ENCODE measurements around the gene CGB3. TPM values are rescaled to one million over a fixed set of nuclear protein-coding genes. Genes with fewer than 3 reads are reported as not detected.
"Not testable (repeated sequence)": the region's sequence is repeated elsewhere in the genome, so short reads cannot be mapped to it uniquely, and the experiment has no call there.

The CGB3 gene
- 0.79 TPM for polyA plus RNA-seq (2013, experiment 1 of 2; ENCODE audit: insufficient read length)
- polyA plus RNA-seq (2013, experiment 2 of 2; ENCODE audit: insufficient read length), result not detected

DNA sequence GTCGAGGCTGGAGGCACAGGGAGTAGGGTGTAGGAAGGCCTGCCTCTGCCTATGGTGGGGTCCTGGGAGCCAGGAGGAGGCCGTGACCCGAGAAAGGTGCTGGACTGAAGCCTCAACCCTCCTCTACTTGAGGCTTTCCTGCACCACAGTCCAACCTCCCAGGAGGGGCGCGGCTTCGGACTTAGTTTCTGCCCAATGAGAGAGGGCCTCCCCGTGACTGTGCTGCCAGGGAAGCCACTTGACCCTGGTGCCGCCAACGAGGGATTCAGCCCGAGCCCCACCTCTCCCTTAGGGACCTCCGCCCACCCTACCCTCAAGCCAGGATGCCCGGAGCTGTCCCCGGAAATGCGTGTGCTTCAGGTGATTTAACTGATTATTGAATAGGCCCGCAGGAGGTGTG, at the start of gene CGB3:
Gene CGB3 (minus strand): TSS at position 101 of the 400 bp plus-strand sequence. CDS start 362 bp downstream, outside the sequence.
- DNase-seq, result not testable (repeated sequence)

DNA sequence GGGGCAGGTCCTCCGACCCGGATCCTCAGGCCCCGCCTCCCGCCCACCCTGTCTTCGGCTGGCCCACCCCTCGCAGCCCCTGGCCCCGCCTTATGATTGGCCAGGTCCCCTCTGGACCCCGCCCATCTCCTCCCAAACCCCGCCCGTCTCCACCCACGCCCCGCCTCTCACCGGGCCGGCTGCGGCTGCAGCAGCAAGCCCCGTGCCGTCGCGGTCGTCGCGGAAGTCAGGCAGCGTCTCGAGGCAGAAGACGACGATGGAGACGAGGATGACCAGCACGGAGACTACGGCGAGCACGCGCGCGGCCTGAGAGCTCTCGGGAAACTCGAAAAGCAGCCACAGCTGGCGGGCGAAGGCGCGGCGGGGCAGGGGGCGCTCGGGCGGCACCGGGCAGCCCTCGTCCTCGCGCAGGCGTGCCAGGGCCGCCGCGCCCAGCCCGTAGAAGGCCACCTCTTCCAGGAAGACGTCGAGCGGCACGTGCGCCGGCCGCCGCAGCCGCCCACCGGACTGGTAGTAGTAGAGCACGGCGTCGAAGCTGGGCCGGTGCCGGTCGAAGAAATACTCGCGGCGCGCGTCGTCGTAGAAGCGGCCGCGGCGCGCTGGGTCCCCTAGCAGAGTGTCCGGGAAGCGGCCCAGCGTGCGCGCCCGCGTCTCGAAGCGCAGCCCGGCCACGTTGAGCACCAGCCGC, 47.9 kb upstream of the CGB3 start:
- peak; percentile 11 for DNase-seq

DNA sequence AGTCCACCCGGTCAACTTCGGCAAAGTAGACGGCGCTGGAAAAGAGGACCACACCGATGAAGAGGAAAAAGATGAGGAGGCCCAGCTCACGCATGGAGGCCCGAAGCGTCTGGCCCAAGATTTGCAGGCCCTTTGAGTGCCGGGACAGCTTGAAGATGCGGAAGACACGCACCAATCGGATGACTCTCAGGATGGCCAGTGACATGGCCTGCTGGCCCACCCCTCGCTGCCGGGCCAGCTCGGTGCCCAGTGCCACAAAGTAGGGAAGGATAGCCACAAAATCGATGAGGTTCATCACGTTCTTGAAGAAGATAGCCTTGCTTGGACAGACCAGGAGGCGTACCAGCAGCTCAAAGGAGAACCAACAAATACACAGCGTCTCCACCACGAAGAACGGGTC, 46.3 kb upstream of the CGB3 start:
- no peak for DNase-seq

- no peak for DNase-seq
Observed at GRCh38 chr19:49069026-49069425, 44.9 kb upstream of the CGB3 start.

DNA sequence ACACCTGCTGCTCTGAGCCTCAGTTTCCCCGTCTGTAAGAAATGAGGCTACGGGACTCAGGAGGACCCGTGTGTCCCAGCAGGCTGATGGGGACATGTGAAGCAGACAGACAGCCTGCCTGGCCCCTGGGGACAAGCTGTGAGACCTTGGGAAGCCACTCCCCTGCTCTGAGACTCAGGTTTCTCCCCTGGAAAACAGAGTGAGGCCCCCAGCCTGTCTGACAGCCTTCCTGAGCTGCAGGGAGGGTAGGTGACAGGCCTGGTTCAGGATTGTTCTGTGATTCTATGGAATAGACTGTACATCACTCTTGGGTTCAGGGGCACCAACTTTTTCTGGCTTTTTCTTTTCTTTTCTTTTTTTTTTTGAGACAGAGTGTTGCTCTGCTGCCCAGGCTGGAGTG, 43.4 kb upstream of the CGB3 start:
- DNase-seq, result no peak

GRCh38 chr19:49065905-49066512, 41.9 kb upstream of the CGB3 start:
- DNase-seq, result no peak

GRCh38 chr19:49064768-49065611, 40.9 kb upstream of the CGB3 start, which contains the start of gene NTF4:
TSS of gene NTF4 (minus strand) at chr19:49064818. CDS start at chr19:49061997, 2,821 bp downstream.
- DNase-seq, result peak; percentile 54

- DNase-seq, result no peak
Observed at GRCh38 chr19:49064029-49064629, 40.0 kb upstream of the CGB3 start.

- DNase-seq, result no peak
Observed at GRCh38 chr19:49061445-49061844, 37.3 kb upstream of the CGB3 start.

GRCh38 chr19:49061000-49061399, 36.9 kb upstream of the CGB3 start:
- DNase-seq, result no peak

DNA sequence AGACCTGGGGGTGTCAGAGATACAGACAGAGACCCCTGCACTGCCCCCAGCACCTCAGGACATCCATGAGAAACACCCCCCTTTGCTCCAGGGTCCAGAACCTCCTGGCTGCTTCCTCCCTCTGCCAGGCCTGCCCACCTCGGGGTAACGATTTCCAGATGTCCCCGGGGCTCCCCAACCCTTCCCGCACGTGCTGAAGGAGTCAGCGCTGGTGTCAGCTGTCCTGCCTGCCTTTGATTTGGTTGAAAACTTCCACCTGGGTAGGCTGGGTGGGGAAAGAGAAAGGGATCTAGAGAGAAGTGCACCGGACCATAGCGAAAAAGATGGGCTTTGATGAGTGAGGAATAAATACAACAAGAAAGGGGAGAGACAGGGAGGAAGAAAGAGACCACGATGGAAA, 34.9 kb upstream of the CGB3 start:
- no peak for DNase-seq

DNA sequence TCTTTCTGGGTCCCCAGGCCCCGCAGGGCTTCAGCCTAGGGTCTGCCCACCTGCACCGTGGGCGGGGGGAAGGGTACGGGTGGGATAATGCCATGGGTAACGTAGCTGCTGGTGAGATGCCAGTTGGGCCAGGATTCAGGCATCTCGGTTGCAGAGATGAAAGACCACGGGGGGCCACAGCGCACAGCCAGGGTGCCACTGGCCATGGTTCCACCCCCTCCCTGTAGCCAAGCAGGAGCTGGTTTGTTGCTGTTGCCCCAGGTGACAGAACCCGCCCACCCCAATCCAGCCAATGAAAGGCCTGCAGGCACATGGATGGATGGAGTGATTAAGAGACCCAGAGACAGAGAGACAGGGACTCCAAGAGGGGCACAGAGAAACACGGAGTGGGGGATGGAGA, 34.4 kb upstream of the CGB3 start:
- peak; percentile 72 for DNase-seq

DNA sequence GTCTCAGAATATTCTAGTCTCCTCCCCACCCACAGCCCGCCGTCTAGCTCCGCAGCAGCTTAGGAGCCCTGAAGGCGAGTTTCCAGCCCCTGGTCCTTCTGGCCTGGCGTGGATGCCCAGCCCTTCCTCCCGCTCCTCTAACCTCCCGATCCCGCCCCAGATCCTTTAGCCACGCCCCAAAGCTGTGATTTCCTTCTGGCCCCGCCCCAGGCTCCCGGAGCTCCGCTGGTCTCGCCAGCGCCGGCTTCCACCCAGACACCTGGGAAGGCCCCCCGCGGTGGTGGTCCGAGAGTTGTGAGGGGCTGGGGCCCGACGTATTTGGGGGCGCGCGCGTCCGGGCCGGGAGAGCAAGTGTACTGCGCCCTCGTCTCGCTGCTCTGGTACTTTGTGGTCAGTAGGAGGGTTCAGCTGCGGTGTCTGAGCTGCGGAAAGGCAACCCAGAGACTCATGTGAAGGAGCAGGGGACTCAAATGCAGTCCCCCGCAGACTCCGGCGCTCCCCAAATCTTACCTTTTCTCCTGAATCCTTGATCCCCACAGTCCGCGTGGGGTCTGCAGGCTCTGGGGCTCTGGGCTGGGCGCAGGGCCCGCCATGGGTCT, 33.6 kb upstream of the CGB3 start, which contains the start of gene CGB7:
Gene CGB7 (minus strand): TSS at position 114 of the 599 bp plus-strand sequence. CDS start 2,374 bp downstream, outside the sequence.
- DNase-seq, result peak; percentile 61

DNA sequence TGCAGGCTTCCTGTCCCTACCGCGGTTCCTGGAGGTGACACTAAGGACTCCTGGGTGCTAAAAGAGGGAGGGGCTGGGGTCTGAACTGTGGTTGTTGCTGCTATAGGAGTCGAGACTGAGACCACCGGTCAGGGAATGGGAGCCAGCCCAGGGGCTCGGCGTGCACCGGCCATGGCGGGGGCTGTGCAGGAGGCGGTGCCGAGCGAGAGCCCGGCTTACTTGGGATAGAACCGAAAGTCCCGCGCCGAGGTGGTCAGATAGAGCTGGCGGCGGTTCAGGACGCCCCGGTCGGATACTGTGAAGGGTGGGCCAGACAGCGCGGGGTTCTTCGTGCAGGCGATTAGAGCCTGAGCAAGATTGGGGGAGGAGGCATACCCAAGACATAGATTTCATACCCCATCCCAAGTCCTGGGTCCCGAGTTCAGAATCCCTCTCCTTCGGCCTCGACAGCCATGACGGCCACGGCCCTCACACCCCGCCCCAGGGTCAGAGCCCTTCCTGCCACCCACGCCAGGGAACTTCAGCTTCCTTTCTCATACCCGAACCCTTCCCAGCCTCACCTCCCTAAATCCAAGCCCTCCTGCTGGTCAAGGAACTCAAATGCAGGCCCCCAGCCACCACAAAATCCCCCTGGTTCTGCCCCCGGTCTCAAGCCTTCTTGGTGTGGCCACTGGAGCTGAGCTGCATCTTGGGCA, 32.9 kb upstream of the CGB3 start:
- not testable (repeated sequence) for DNase-seq

DNA sequence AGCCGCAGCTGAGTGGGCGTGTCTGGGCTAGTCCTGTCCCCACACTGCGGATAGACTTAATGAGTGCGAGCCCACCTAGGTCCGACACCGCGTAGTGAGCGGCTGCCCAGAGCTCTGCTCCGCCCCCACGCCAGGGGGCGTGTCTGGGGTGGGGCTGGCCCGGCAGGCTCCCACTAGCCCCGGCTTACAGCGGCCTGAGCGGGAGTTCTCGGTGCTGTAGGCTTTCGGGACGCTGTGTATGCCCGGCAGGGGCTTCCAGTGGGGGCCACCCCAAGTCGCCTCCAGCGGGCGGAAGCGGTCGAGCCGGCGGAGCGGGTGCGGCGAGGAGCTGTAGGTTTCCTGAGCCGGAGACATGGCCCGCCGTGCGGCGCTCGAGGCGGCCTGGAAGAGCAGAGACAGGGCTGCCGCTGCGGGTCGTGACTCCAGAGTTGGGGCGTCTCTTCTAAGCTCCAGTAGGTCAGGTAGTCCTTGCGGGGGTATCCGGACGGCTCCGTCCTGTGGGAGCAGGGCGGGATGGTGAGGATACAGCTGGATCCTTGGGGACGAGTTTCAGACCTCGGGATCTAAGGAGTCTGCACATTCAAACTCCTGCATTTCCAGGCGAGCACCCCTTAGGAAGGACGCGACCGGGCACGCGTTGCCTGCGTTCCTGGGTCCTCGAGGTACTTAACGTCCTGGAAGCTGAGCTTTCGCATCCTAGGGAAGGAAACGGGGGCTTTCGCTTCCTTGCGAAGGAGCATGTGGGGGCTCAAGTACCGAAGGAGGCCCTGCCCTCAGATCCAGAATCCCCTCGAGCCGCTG, 32.2 kb upstream of the CGB3 start:
- DNase-seq, result peak; percentile 55

- peak; percentile 73 for DNase-seq
Observed at GRCh38 chr19:49050376-49051033, 26.4 kb upstream of the CGB3 start.

GRCh38 chr19:49049834-49050233, 25.7 kb upstream of the CGB3 start:
- DNase-seq, result not testable (repeated sequence)

DNA sequence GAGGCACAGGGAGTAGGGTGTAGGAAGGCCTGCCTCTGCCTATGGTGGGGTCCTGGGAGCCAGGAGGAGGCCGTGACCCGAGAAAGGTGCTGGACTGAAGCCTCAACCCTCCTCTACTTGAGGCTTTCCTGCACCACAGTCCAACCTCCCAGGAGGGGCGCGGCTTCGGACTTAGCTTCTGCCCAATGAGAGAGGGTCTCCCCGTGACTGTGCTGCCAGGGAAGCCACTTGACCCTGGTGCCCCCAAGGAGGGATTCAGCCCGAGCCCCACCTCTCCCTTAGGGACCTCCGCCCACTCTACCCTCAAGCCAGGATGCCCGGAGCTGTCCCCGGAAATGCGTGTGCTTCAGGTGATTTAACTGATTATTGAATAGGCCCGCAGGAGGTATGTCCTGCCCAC, 24.9 kb upstream of the CGB3 start, which contains the start of gene CGB8:
Gene CGB8 (minus strand): TSS at position 101 of the 400 bp plus-strand sequence. CDS start 372 bp downstream, outside the sequence.
- DNase-seq, result not testable (repeated sequence)

GRCh38 chr19:49043548-49043947, 19.4 kb upstream of the CGB3 start, which contains the start of gene CGB5:
TSS of gene CGB5 (plus strand) at chr19:49043848. CDS start at chr19:49044210, 362 bp downstream.
- DNase-seq, result not testable (repeated sequence)

DNA sequence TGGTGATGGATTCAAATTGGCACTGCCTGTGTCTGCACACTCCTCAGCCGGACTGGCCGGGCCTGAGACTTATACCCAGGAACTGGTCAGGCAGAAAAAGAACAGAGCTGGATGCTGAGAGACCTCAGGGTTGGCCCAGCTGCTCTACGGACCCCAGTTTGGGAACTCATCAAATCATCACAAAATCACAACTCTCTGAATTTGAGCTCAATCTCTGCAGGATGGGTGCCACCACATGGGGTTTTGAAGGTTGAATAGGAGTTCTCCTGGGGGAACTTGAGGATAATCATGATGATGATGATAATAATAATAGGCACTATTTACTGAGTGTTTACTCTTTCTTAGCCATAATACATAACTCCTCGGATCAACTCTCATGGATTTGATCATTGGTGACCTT, 18.5 kb upstream of the CGB3 start:
- not testable (repeated sequence) for DNase-seq

Measured in fibroblast of skin of scalp (primary cell).